ENCODE measurements around the gene FKBP9. TPM values are rescaled to one million over a fixed set of nuclear protein-coding genes. Genes with fewer than 3 reads are reported as not detected.
A peak's percentile ranks its signal among the peaks of the same experiment; 100 is the strongest.
"Not testable (repeated sequence)": the region's sequence is repeated elsewhere in the genome, so short reads cannot be mapped to it uniquely, and the experiment has no call there.

FKBP9 gene
- total RNA-seq, 5 donors from 2014 or later (not counting 1 experiment from before 2014, with no cell fraction given) = 1.1 to 1.9 (median 1.6) TPM; not detected in 2

DNA sequence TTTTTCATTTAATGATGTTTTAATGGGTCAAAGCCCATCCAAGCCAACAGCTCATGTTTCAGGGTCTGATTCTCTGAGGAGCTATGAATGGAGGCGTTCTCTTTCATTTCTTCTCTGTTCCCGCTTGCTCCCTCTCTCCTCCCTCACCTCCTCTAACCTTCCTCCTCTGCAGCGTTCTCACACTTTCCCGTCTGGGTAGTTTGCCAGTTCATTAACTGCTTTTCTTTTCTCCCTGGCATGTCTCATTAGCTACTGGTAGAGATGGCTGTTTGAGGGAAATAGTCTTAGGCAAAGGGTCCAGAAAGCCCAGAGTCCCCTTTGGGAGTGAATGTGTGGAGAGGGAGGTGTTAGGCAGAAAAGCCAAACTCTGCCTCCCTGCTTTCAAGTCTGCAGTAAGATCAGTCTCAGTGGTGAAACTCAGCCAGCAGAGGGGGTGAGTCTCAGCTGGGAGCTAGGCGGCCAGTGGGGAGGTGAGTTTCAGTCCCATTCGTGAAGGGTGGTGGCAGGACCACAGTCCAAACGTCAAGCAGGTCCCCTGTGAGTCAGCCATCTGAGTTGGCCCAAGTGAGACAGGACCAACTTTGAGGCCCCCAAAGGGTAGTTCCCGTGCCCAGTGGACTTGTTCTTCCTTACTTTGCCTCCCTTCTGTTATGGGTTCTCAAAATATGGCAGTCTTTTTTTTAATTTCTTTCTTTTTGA lies 7.4 kb downstream of the FKBP9 start:
- H3K27me3 ChIP-seq (replicated peaks in 1 of 2; ENCODE audit: control insufficient read depth in 2 of 2, extremely low read depth in 1 of 2, insufficient read depth in 2 of 2, low read length in 1 of 2); H3K4me3 Mint-ChIP-seq; H3K36me3 ChIP-seq (ENCODE audit: control insufficient read depth in 2 of 2, extremely low read depth in 1 of 2, insufficient read depth in 1 of 2, low read length in 1 of 2); H3K4me1 Mint-ChIP-seq; H3K27ac Mint-ChIP-seq; H3K4me3 ChIP-seq (ENCODE audit: control insufficient read depth in 1 of 2, extremely low read depth in 1 of 2, low read length in 1 of 2); H3K36me3 Mint-ChIP-seq; POLR2A ChIA-PET; H3K27ac ChIP-seq (ENCODE audit: low read length); H3K9me3 Mint-ChIP-seq; H3K4me1 ChIP-seq (ENCODE audit: control insufficient read depth in 1 of 2, extremely low read depth in 1 of 2, insufficient read depth in 2 of 2, low read length in 2 of 2); H3K9me3 ChIP-seq: not testable (repeated sequence)
- CTCF ChIA-PET = interaction anchor here (0.7 to 1.2 kb wide), 4 partner anchors 17 to 144 kb away, joined by 3 to 5 read pairs (median 3); no protein-coding TSS in a partner anchor
- peaks cover 10% of the 10 kb centered on the region in 2 donors for H3K27me3 Mint-ChIP-seq
- DNase-seq = peak in 2 of 35 experiments; percentile 2 to 11
- 0% methylated on average over 2 of the region's 8 CpGs for WGBS (ENCODE audit: insufficient coverage)
- peak; percentile 77 to 83 (median 80) for ATAC-seq (replicated peaks in 1 of 4)

GRCh38 chr7:32966489-32967267 lies 9.4 kb downstream of the FKBP9 start:
- WGBS (ENCODE audit: insufficient coverage) = 100% methylated on average over 1 of the region's 5 CpGs

GRCh38 chr7:32967268-32967582 lies 10.0 kb downstream of the FKBP9 start:
- H3K9me3 Mint-ChIP-seq; H3K4me1 ChIP-seq (ENCODE audit: control insufficient read depth in 1 of 2, extremely low read depth in 1 of 2, insufficient read depth in 2 of 2, low read length in 2 of 2); DNase-seq; H3K27me3 Mint-ChIP-seq; H3K4me3 ChIP-seq (ENCODE audit: control insufficient read depth in 1 of 2, extremely low read depth in 1 of 2, low read length in 1 of 2); H3K36me3 Mint-ChIP-seq; H3K27ac ChIP-seq (ENCODE audit: low read length); H3K9me3 ChIP-seq; CTCF ChIA-PET; H3K4me3 Mint-ChIP-seq; H3K27ac Mint-ChIP-seq; ATAC-seq (replicated peaks in 1 of 4); H3K4me1 Mint-ChIP-seq; POLR2A ChIA-PET; H3K36me3 ChIP-seq (ENCODE audit: control insufficient read depth in 2 of 2, extremely low read depth in 1 of 2, insufficient read depth in 1 of 2, low read length in 1 of 2); H3K27me3 ChIP-seq (replicated peaks in 1 of 2; ENCODE audit: control insufficient read depth in 2 of 2, extremely low read depth in 1 of 2, insufficient read depth in 2 of 2, low read length in 1 of 2): not testable (repeated sequence)
- no CpG with 5 or more reads among the region's 4 CpGs for WGBS (ENCODE audit: insufficient coverage)

More at GRCh38 chr7:32966489-32967267, 9.4 kb downstream of the FKBP9 start:
- H3K9me3 Mint-ChIP-seq; H3K36me3 Mint-ChIP-seq; POLR2A ChIA-PET; H3K27me3 ChIP-seq (replicated peaks in 1 of 2; ENCODE audit: control insufficient read depth in 2 of 2, extremely low read depth in 1 of 2, insufficient read depth in 2 of 2, low read length in 1 of 2); H3K27ac Mint-ChIP-seq; H3K27ac ChIP-seq (ENCODE audit: low read length); H3K4me1 Mint-ChIP-seq; H3K4me3 ChIP-seq (ENCODE audit: control insufficient read depth in 1 of 2, extremely low read depth in 1 of 2, low read length in 1 of 2); ATAC-seq (replicated peaks in 1 of 4); H3K36me3 ChIP-seq (ENCODE audit: control insufficient read depth in 2 of 2, extremely low read depth in 1 of 2, insufficient read depth in 1 of 2, low read length in 1 of 2); H3K4me1 ChIP-seq (ENCODE audit: control insufficient read depth in 1 of 2, extremely low read depth in 1 of 2, insufficient read depth in 2 of 2, low read length in 2 of 2); H3K9me3 ChIP-seq; H3K27me3 Mint-ChIP-seq; H3K4me3 Mint-ChIP-seq; DNase-seq: not testable (repeated sequence)
- CTCF ChIA-PET = interaction anchor here in 1 of 2 donors (0.7 kb wide), 1 partner anchor 246 kb away, joined by 3 read pairs; no protein-coding TSS in a partner anchor

DNA sequence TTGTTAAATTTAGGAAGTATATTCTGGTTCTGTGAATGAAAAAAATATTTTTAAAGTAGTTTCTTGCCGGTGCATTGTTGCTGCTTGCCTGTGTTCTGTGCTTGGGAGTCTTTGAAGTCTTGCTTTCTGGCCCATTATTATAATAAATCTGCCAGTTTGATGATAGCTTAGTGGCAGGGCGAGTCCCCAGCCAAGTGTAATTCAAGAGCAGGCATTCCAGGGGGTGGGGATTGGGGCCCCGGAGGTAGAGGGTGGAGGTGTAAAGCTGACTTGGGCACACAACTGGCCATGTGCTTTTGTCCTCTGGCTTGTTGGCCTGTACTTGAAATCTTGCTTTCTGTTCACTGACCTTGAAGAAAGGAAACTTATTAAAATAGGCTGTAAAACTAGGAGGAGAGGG lies 14.7 kb downstream of the FKBP9 start:
- H3K9me3 ChIP-seq; H3K4me3 Mint-ChIP-seq; ATAC-seq (replicated peaks in 1 of 4); POLR2A ChIA-PET; H3K27me3 ChIP-seq (replicated peaks in 1 of 2; ENCODE audit: control insufficient read depth in 2 of 2, extremely low read depth in 1 of 2, insufficient read depth in 2 of 2, low read length in 1 of 2); DNase-seq; H3K4me1 Mint-ChIP-seq; H3K27ac ChIP-seq (ENCODE audit: low read length); H3K4me1 ChIP-seq (ENCODE audit: control insufficient read depth in 1 of 2, extremely low read depth in 1 of 2, insufficient read depth in 2 of 2, low read length in 2 of 2); CTCF ChIA-PET; H3K9me3 Mint-ChIP-seq; H3K36me3 Mint-ChIP-seq; H3K27ac Mint-ChIP-seq; H3K36me3 ChIP-seq (ENCODE audit: control insufficient read depth in 2 of 2, extremely low read depth in 1 of 2, insufficient read depth in 1 of 2, low read length in 1 of 2); H3K4me3 ChIP-seq (ENCODE audit: control insufficient read depth in 1 of 2, extremely low read depth in 1 of 2, low read length in 1 of 2): not testable (repeated sequence)
- peaks cover 2 to 11% of the 10 kb centered on the region in 2 donors for H3K27me3 Mint-ChIP-seq
- 100% methylated on average over 1 of the region's 3 CpGs for WGBS (ENCODE audit: insufficient coverage)

GRCh38 chr7:32977159-32977558 lies 19.9 kb downstream of the FKBP9 start:
- H3K9me3 ChIP-seq; H3K27ac ChIP-seq (ENCODE audit: low read length); H3K9me3 Mint-ChIP-seq; ATAC-seq (replicated peaks in 1 of 4); H3K4me3 Mint-ChIP-seq; H3K27me3 ChIP-seq (replicated peaks in 1 of 2; ENCODE audit: control insufficient read depth in 2 of 2, extremely low read depth in 1 of 2, insufficient read depth in 2 of 2, low read length in 1 of 2); H3K36me3 Mint-ChIP-seq; H3K4me1 Mint-ChIP-seq; H3K27ac Mint-ChIP-seq; H3K36me3 ChIP-seq (ENCODE audit: control insufficient read depth in 2 of 2, extremely low read depth in 1 of 2, insufficient read depth in 1 of 2, low read length in 1 of 2); CTCF ChIA-PET; H3K4me1 ChIP-seq (ENCODE audit: control insufficient read depth in 1 of 2, extremely low read depth in 1 of 2, insufficient read depth in 2 of 2, low read length in 2 of 2); POLR2A ChIA-PET; H3K4me3 ChIP-seq (ENCODE audit: control insufficient read depth in 1 of 2, extremely low read depth in 1 of 2, low read length in 1 of 2); DNase-seq: not testable (repeated sequence)
- WGBS (ENCODE audit: insufficient coverage) = 100% methylated on average over 2 of the region's 2 CpGs
- H3K27me3 Mint-ChIP-seq = peaks cover 2 to 14% of the 10 kb centered on the region in 2 donors

DNA sequence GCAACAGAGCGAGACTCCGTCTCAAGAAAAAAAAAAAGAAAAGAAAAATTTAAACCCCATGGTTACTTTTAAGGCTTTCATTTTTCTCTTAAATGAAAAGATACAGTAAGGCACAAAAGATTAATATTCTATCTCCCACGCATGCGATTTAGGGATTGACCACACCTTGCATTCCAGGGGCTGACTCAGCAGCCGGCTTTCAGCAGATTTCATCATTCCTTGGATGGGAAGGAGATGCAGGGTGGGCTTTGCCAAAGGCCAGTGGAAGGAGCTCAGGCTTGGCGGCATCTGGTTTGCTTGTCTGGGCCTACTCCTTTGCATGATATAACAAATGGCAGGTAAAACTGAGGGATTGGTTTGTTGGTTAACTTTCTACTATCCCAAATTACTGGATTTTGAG lies 22.0 kb downstream of the FKBP9 start:
- H3K4me3 ChIP-seq (ENCODE audit: control insufficient read depth in 1 of 2, extremely low read depth in 1 of 2, low read length in 1 of 2); H3K4me1 ChIP-seq (ENCODE audit: control insufficient read depth in 1 of 2, extremely low read depth in 1 of 2, insufficient read depth in 2 of 2, low read length in 2 of 2); H3K27ac ChIP-seq (ENCODE audit: low read length); H3K36me3 ChIP-seq (ENCODE audit: control insufficient read depth in 2 of 2, extremely low read depth in 1 of 2, insufficient read depth in 1 of 2, low read length in 1 of 2); H3K9me3 Mint-ChIP-seq; H3K4me3 Mint-ChIP-seq; CTCF ChIA-PET; H3K36me3 Mint-ChIP-seq; H3K4me1 Mint-ChIP-seq; H3K27ac Mint-ChIP-seq; H3K9me3 ChIP-seq; ATAC-seq (replicated peaks in 1 of 4); H3K27me3 ChIP-seq (replicated peaks in 1 of 2; ENCODE audit: control insufficient read depth in 2 of 2, extremely low read depth in 1 of 2, insufficient read depth in 2 of 2, low read length in 1 of 2); DNase-seq; H3K27me3 Mint-ChIP-seq; POLR2A ChIA-PET: not testable (repeated sequence)
- WGBS (ENCODE audit: insufficient coverage) = 100% methylated on average over 1 of the region's 6 CpGs

Data from T-cell (primary cell).